Measurements from ENCODE around the gene SCN9A.

SCN9A gene

DNA sequence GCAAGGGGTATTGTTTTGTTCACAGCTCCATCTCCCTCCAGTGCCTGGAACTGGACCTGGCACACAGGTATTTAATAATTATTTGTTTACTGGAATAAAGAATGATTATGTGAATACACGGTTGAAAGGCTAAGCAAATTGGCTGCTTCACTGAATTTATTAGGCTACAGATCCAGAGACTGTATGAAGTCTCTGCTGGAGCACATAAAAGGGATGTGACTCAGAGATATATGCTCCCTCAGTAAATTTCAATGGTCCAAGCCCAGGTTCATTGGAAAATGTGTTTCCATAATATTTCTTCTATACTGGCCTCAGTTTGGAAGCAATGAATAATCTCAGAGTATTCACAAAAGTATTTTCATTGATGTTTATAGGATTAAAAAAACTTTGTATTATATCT is 126.4 kb downstream of the SCN9A start:
- H2BK15ac ChIP-seq (ENCODE audit: low read depth, poor library complexity, severe bottlenecking): no peak overlapping the region
- H4K91ac ChIP-seq (ENCODE audit: low read length): no peak overlapping the region
- no peak overlapping the region for H3K4me3 ChIP-seq (ENCODE audit: insufficient read depth in 1 of 2, low read depth in 1 of 2, low read length in 2 of 2)
- no peak overlapping the region for H2AFZ ChIP-seq (ENCODE audit: low read depth, low read length)
- no peak overlapping the region for H3K23ac ChIP-seq (ENCODE audit: low read length in 2 of 2)
- no peaks in the 10 kb centered on the region for H3K79me1 ChIP-seq (replicated peaks; ENCODE audit: low read length, poor library complexity, severe bottlenecking)
- H3K36me3 ChIP-seq (ENCODE audit: control insufficient read depth in 1 of 2, insufficient read depth in 2 of 2, low read depth in 1 of 2, low read length in 2 of 2): no peaks in the 10 kb centered on the region
- H3K9me3 ChIP-seq (ENCODE audit: control insufficient read depth, low read length): no peaks in the 10 kb centered on the region
- H3K4me2 ChIP-seq (ENCODE audit: low read length, poor library complexity, severe bottlenecking): no peak overlapping the region
- H3K18ac ChIP-seq (ENCODE audit: low read depth in 1 of 2, low read length in 2 of 2): no peak overlapping the region
- no peak overlapping the region for H3K4ac ChIP-seq (ENCODE audit: low read depth in 1 of 2, low read length in 2 of 2)
- WGBS: 95% methylated on average over 1 of the region's 1 CpG
- no peaks in the 10 kb centered on the region for H3K27me3 ChIP-seq (ENCODE audit: control insufficient read depth in 1 of 2, insufficient read depth in 1 of 2, low read length in 2 of 2)
- no peak overlapping the region for H2BK120ac ChIP-seq (ENCODE audit: low read depth, low read length)
- no peak overlapping the region for H4K8ac ChIP-seq (ENCODE audit: low read length)
- no peak overlapping the region for H3K27ac ChIP-seq (ENCODE audit: low read length, poor library complexity, severe bottlenecking)
- H3K9ac ChIP-seq (ENCODE audit: low read length): no peak overlapping the region
- no peak overlapping the region for H2BK12ac ChIP-seq (ENCODE audit: low read length in 2 of 2)
- H2BK5ac ChIP-seq (ENCODE audit: low read depth, low read length, poor library complexity, severe bottlenecking): no peak overlapping the region
- DNase-seq: no peak
- no peak overlapping the region for H2AK5ac ChIP-seq (ENCODE audit: low read length, severe bottlenecking)
- no peaks in the 10 kb centered on the region for H3K4me1 ChIP-seq (ENCODE audit: control insufficient read depth, insufficient read depth, low read depth, low read length)
- no peak overlapping the region for H3K14ac ChIP-seq (ENCODE audit: low read length in 2 of 2)

DNA sequence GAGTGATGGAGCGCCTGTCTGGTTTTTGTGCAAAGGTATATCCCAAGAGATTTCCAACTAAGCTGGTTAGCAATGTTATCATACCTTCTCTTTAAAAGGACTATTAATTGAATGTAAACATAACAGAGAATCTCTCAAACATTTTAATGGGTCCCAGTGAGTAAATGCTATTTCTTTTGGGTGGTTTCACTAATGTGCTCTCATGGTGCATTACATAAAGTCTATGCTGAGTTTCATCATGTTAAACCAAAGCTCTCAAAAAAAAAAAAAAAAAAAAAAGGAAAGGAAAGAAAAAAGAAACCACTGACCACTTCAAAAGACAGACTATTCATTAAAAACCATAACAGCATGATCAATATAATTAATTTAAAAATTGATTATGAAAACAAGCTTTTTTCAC is 128.8 kb downstream of the SCN9A start:
- Histone ChIP-seq H3K27ac (ENCODE audit: low read length, poor library complexity, severe bottlenecking) (no peak overlapping the region), H3K4ac (ENCODE audit: low read depth in 1 of 2, low read length in 2 of 2) (no peak overlapping the region), H3K9ac (ENCODE audit: low read length) (no peak overlapping the region), H3K79me1 (replicated peaks; ENCODE audit: low read length, poor library complexity, severe bottlenecking) (no peaks in the 10 kb centered on the region), H2BK120ac (ENCODE audit: low read depth, low read length) (no peak overlapping the region), H3K4me3 (ENCODE audit: insufficient read depth in 1 of 2, low read depth in 1 of 2, low read length in 2 of 2) (no peak overlapping the region), H3K27me3 (ENCODE audit: control insufficient read depth in 1 of 2, insufficient read depth in 1 of 2, low read length in 2 of 2) (no peaks in the 10 kb centered on the region), H4K91ac (ENCODE audit: low read length) (no peak overlapping the region), H3K14ac (ENCODE audit: low read length in 2 of 2) (no peak overlapping the region), H3K4me1 (ENCODE audit: control insufficient read depth, insufficient read depth, low read depth, low read length) (no peaks in the 10 kb centered on the region), H2BK15ac (ENCODE audit: low read depth, poor library complexity, severe bottlenecking) (no peak overlapping the region), H3K4me2 (ENCODE audit: low read length, poor library complexity, severe bottlenecking) (no peak overlapping the region), H2BK12ac (ENCODE audit: low read length in 2 of 2) (no peak overlapping the region), H3K36me3 (ENCODE audit: control insufficient read depth in 1 of 2, insufficient read depth in 2 of 2, low read depth in 1 of 2, low read length in 2 of 2) (no peaks in the 10 kb centered on the region), H3K9me3 (ENCODE audit: control insufficient read depth, low read length) (no peaks in the 10 kb centered on the region), H3K18ac (ENCODE audit: low read depth in 1 of 2, low read length in 2 of 2) (no peak overlapping the region), H2AFZ (ENCODE audit: low read depth, low read length) (no peak overlapping the region), H2BK5ac (ENCODE audit: low read depth, low read length, poor library complexity, severe bottlenecking) (no peak overlapping the region), H2AK5ac (ENCODE audit: low read length, severe bottlenecking) (no peak overlapping the region), H3K23ac (ENCODE audit: low read length in 2 of 2) (no peak overlapping the region), H4K8ac (ENCODE audit: low read length) (no peak overlapping the region)
- DNase-seq: no peak
- no CpG with 5 or more reads among the region's 1 CpG for WGBS

DNA sequence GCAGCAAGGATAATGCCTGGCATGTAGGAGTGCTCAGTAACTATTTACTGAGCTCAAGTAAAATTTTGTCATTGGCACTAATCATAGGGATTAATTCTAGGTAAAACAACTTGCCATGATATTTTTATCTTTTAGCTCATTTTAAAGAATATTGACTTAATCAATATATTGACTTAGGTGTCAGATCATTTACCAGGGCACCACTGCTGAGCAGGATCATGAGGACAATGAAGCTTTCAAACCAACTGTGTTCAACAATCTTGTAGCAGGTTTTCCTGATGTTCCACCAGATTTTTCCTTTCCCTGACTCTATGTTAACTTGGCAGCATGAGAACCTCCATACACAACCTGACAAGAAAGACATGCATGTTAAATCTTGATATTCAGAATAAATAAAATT is 133.4 kb downstream of the SCN9A start:
- Histone ChIP-seq H4K8ac (ENCODE audit: low read length) (no peak overlapping the region), H3K4me2 (ENCODE audit: low read length, poor library complexity, severe bottlenecking) (no peak overlapping the region), H3K14ac (ENCODE audit: low read length in 2 of 2) (no peak overlapping the region), H3K18ac (ENCODE audit: low read depth in 1 of 2, low read length in 2 of 2) (no peak overlapping the region), H3K27ac (ENCODE audit: low read length, poor library complexity, severe bottlenecking) (no peak overlapping the region), H3K9ac (ENCODE audit: low read length) (no peak overlapping the region), H2BK5ac (ENCODE audit: low read depth, low read length, poor library complexity, severe bottlenecking) (no peak overlapping the region), H3K23ac (ENCODE audit: low read length in 2 of 2) (no peak overlapping the region), H3K4me1 (ENCODE audit: control insufficient read depth, insufficient read depth, low read depth, low read length) (no peaks in the 10 kb centered on the region), H3K36me3 (ENCODE audit: control insufficient read depth in 1 of 2, insufficient read depth in 2 of 2, low read depth in 1 of 2, low read length in 2 of 2) (no peaks in the 10 kb centered on the region), H4K91ac (ENCODE audit: low read length) (no peak overlapping the region), H3K4me3 (ENCODE audit: insufficient read depth in 1 of 2, low read depth in 1 of 2, low read length in 2 of 2) (no peak overlapping the region), H3K27me3 (ENCODE audit: control insufficient read depth in 1 of 2, insufficient read depth in 1 of 2, low read length in 2 of 2) (no peaks in the 10 kb centered on the region), H3K9me3 (ENCODE audit: control insufficient read depth, low read length) (no peaks in the 10 kb centered on the region), H3K4ac (ENCODE audit: low read depth in 1 of 2, low read length in 2 of 2) (no peak overlapping the region), H2BK15ac (ENCODE audit: low read depth, poor library complexity, severe bottlenecking) (no peak overlapping the region), H2BK12ac (ENCODE audit: low read length in 2 of 2) (no peak overlapping the region), H2AK5ac (ENCODE audit: low read length, severe bottlenecking) (no peak overlapping the region), H2AFZ (ENCODE audit: low read depth, low read length) (no peak overlapping the region), H2BK120ac (ENCODE audit: low read depth, low read length) (no peak overlapping the region), H3K79me1 (replicated peaks; ENCODE audit: low read length, poor library complexity, severe bottlenecking) (no peaks in the 10 kb centered on the region)
- DNase-seq: no peak

DNA sequence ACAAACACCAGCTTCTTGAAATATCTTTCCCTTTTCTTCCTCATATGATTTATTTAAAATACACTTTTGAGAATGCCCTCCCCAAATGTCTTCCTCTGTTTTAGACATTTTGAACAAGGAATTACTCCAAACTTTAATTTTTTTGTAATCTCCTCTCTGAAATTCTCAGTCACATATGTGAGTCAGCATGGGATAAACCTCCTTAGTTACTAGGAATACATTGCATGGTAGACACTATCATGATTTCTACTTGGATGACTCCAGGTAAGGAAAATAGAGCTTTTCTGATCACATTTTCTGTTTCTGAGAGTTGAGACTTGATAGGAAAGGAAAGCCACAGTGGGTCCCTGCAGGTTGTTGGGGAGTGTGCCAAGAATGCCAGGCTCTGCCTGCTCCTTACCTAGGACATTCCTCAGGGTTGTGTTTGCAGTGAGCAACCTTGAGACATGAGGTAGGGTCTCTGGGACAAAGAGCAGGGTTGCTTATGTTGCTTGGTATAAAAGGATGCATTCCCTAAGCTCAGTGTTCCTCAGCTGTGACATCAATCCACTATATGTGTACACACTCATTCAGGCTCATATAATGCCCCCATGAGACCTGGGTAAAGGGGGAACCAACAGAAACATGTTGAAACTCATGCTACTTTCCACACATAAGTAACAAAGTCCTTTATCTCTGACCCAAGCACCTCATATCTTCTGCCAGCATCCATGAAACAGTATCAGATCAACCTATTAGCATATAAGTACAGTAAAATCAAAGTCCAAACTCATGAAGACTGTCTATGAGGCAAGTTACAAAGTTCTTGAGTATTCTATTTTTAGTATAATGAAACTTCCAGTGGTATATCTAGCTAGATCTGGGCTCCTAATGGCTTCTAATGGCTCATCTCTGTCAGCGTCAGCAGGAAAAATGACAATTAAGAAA is 135.1 kb downstream of the SCN9A start:
- Histone ChIP-seq H3K4me3 (ENCODE audit: insufficient read depth in 1 of 2, low read depth in 1 of 2, low read length in 2 of 2) (no peak overlapping the region), H2BK12ac (ENCODE audit: low read length in 2 of 2) (no peak overlapping the region), H2BK120ac (ENCODE audit: low read depth, low read length) (no peak overlapping the region), H3K9ac (ENCODE audit: low read length) (no peak overlapping the region), H3K27ac (ENCODE audit: low read length, poor library complexity, severe bottlenecking) (no peak overlapping the region), H3K9me3 (ENCODE audit: control insufficient read depth, low read length) (no peaks in the 10 kb centered on the region), H4K8ac (ENCODE audit: low read length) (peak overlapping the region; percentile 24), H3K18ac (ENCODE audit: low read depth in 1 of 2, low read length in 2 of 2) (no peak overlapping the region), H3K36me3 (ENCODE audit: control insufficient read depth in 1 of 2, insufficient read depth in 2 of 2, low read depth in 1 of 2, low read length in 2 of 2) (no peaks in the 10 kb centered on the region), H3K23ac (ENCODE audit: low read length in 2 of 2) (no peak overlapping the region), H2AK5ac (ENCODE audit: low read length, severe bottlenecking) (no peak overlapping the region), H2BK5ac (ENCODE audit: low read depth, low read length, poor library complexity, severe bottlenecking) (no peak overlapping the region), H3K27me3 (ENCODE audit: control insufficient read depth in 1 of 2, insufficient read depth in 1 of 2, low read length in 2 of 2) (no peaks in the 10 kb centered on the region), H3K79me1 (replicated peaks; ENCODE audit: low read length, poor library complexity, severe bottlenecking) (no peaks in the 10 kb centered on the region), H3K4me2 (ENCODE audit: low read length, poor library complexity, severe bottlenecking) (no peak overlapping the region), H3K14ac (ENCODE audit: low read length in 2 of 2) (no peak overlapping the region), H2AFZ (ENCODE audit: low read depth, low read length) (no peak overlapping the region), H2BK15ac (ENCODE audit: low read depth, poor library complexity, severe bottlenecking) (no peak overlapping the region), H3K4me1 (ENCODE audit: control insufficient read depth, insufficient read depth, low read depth, low read length) (no peaks in the 10 kb centered on the region), H3K4ac (ENCODE audit: low read depth in 1 of 2, low read length in 2 of 2) (no peak overlapping the region), H4K91ac (ENCODE audit: low read length) (no peak overlapping the region)
- WGBS: 100% methylated on average over 1 of the region's 1 CpG
- no peak for DNase-seq

Measured in mesenchymal stem cell (in vitro differentiated cells and primary cell).